Right hindlimb (tissue), 1 donor: ENCODE results near the gene LRRTM4.

ENCODE experiments used
- DNase-seq: peaks from one replicate; pipeline ENCODE4 v3.0.0-alpha.2; 2018

LRRTM4 gene

GRCh38 chr2:77521931-77522470, at the start of gene LRRTM4:
TSS of gene LRRTM4 (minus strand) at chr2:77522376.
- peak; percentile 55 for DNase-seq

- DNase-seq, result no peak
Observed at GRCh38 chr2:77571545-77571944, 49.4 kb upstream of the LRRTM4 start.

- DNase-seq, result no peak
Observed at GRCh38 chr2:77567723-77568122, 45.5 kb upstream of the LRRTM4 start.

GRCh38 chr2:77566582-77566981, 44.4 kb upstream of the LRRTM4 start:
- no peak for DNase-seq

GRCh38 chr2:77566131-77566530, 44.0 kb upstream of the LRRTM4 start:
- no peak for DNase-seq

GRCh38 chr2:77552956-77553355, 30.8 kb upstream of the LRRTM4 start:
- no peak for DNase-seq

GRCh38 chr2:77538031-77538430, 15.9 kb upstream of the LRRTM4 start:
- no peak for DNase-seq

GRCh38 chr2:77522888-77523287, 712 bp upstream of the LRRTM4 start:
- DNase-seq, result no peak

- no peak for DNase-seq
Observed at GRCh38 chr2:77521548-77521891, 656 bp downstream of the LRRTM4 start.

GRCh38 chr2:77520641-77521547, 1.3 kb downstream of the LRRTM4 start:
- peak; percentile 21 for DNase-seq

GRCh38 chr2:77519888-77520506, 2.2 kb downstream of the LRRTM4 start:
- no peak for DNase-seq

- DNase-seq, result no peak
Observed at GRCh38 chr2:77519164-77519887, 2.9 kb downstream of the LRRTM4 start.

GRCh38 chr2:77518311-77518710, 3.9 kb downstream of the LRRTM4 start:
- no peak for DNase-seq

- no peak for DNase-seq
Observed at GRCh38 chr2:77513191-77513590, 9.0 kb downstream of the LRRTM4 start.

- DNase-seq, result no peak
Observed at GRCh38 chr2:77512507-77512906, 9.7 kb downstream of the LRRTM4 start.

GRCh38 chr2:77508511-77508910, 13.7 kb downstream of the LRRTM4 start:
- no peak for DNase-seq

- no peak for DNase-seq
Observed at GRCh38 chr2:77507657-77508056, 14.5 kb downstream of the LRRTM4 start.

- no peak for DNase-seq
Observed at GRCh38 chr2:77488141-77488540, 34.0 kb downstream of the LRRTM4 start.

GRCh38 chr2:77487074-77487803, 34.9 kb downstream of the LRRTM4 start:
- DNase-seq, result no peak

- DNase-seq, result no peak
Observed at GRCh38 chr2:77484026-77484425, 38.1 kb downstream of the LRRTM4 start.

GRCh38 chr2:77479895-77480294, 42.3 kb downstream of the LRRTM4 start:
- no peak for DNase-seq

- no peak for DNase-seq
Observed at GRCh38 chr2:77479395-77479794, 42.8 kb downstream of the LRRTM4 start.

GRCh38 chr2:77470096-77470495, 52.1 kb downstream of the LRRTM4 start:
- no peak for DNase-seq
